ENCODE measurements around the gene ACSBG1.
A peak's percentile ranks its signal among the peaks of the same experiment; 100 is the strongest.
"Not testable (repeated sequence)": the region's sequence is repeated elsewhere in the genome, so short reads cannot be mapped to it uniquely, and the experiment has no call there.

ACSBG1 gene

DNA sequence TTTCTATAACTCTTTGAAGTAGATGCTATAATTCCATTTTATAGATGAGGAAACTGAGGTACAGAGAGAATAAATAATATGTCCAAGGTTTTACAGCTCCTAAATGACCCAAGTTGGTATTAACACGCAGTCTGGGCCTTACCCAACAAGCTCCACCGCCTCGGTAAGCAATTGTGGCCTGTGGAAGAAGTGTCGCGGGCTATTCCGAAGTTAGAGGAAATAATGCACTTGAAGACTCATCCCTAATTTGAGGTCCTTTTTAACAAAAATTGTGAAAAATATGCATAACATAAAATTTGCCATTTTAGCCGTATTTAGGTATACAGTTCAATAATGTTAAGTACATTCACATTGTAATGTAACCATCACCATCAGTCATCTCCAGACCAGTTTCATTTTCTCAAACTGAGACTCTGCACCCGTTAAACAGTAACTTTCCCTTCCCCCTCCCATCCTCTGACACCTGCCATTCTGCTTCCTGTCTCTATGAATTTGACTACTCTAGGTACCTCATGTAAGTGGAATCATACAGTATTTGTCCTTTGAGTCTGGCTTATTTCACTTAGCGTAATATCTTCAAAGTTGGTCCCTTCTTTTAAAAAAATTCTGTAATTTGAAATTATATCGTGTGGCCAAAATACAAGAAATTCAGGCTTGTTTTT lies 67.0 kb downstream of the ACSBG1 start:
- DNase-seq (ENCODE audit: low spot score) = no peak

GRCh38 chr15:78164010-78164409 lies 70.4 kb downstream of the ACSBG1 start:
- no peak for DNase-seq (ENCODE audit: low spot score)

GRCh38 chr15:78162038-78162437 lies 72.3 kb downstream of the ACSBG1 start:
- DNase-seq (ENCODE audit: low spot score) = no peak

- no peak for DNase-seq (ENCODE audit: low spot score)
Observed at GRCh38 chr15:78159395-78159794, 75.0 kb downstream of the ACSBG1 start.

GRCh38 chr15:78157203-78157602 lies 77.2 kb downstream of the ACSBG1 start:
- DNase-seq (ENCODE audit: low spot score) = no peak

- no peak for DNase-seq (ENCODE audit: low spot score)
Observed at GRCh38 chr15:78156653-78157052, 77.7 kb downstream of the ACSBG1 start.

- DNase-seq (ENCODE audit: low spot score) = no peak
Observed at GRCh38 chr15:78155355-78155939, 78.9 kb downstream of the ACSBG1 start.

DNA sequence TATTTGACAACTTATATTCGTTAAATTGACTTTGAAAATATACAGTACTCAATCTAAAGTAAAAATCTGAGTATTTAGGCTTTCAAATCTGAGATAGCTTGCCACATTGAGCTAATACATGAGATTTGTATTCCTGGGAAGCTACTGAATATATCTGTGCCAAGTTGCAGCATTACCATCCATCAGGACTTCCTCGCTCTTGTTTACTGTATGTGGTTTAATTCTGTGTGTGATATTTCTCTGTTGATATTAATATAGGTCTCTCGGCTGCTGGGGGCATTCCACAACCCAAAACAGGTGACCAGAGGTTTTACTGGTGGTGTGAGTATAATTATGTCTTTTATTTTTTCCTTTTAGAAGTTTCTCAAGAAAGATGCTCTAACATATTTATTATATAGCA lies 79.4 kb downstream of the ACSBG1 start:
- no peak for DNase-seq (ENCODE audit: low spot score)

DNA sequence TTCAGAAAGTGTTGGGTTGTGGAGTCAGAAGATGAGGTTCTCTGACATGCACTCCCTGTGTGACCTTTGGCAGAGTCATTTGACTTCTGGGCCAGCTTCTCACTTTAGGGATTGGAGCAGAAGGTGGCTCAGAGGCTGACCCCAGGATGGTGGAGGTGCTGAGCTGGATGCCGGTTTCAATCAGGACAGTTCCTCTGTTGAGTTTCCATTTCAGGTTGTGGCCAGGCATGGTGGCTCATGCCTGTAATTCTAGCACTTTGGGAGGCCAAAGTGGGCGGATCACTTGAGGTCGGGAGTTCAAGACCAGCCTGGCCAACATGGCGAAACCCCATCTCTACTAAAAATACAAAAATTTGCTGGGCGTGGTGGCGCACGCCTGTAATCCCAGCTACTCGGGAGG lies 83.3 kb downstream of the ACSBG1 start:
- DNase-seq (ENCODE audit: low spot score) = not testable (repeated sequence)

DNA sequence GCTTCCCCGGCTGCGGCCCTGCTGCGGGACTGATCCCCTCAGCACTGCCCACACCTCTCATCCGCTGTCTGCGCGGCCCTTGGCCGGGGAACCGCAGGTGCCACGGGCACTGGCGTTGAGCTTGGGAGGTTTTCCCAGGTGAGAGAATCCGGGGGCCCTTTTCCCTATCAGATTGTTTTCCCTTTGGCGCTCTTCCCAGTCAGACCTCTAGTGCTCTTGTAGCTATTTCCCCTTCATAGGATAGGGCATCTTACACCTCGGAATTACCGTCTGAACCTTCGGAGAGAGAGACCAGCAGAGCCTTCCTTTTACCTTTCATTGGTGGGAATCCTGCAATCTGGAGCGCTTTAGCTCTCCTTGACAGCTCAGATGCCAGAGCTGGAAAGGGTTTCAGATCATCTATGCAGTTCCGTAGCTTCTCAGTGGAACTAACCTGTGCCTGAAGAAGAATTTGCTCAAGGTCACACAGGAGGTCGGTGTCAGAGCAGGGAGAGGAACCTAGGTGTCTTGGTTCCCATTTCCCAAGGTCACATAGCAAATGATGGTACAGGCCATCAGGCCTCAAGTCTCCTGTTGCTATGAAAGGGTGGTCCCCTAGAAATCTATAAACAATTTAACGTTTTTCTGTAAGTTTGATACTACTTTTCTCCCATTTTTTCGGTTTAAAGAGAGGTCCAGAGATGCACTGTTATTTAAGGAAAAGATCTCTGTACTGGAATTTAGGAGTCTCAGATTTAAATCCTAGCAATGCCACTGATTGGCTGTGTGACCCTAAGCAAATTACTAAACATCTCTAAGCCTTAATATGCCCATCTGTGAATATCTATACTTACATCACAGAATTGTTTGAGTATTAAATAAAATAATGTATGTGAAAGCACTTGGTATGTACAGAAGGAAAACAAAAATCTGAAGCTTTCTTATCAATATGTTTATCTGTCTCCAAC lies 84.3 kb downstream of the ACSBG1 start:
- peak; percentile 14 for DNase-seq (ENCODE audit: low spot score)

GRCh38 chr15:78149068-78149804 lies 85.1 kb downstream of the ACSBG1 start, which contains the start of gene IDH3A:
IDH3A (plus strand) TSS chr15:78149362; CDS start chr15:78149404, 42 bp downstream.
- peak; percentile 99 for DNase-seq (ENCODE audit: low spot score)

GRCh38 chr15:78148392-78149067 lies 85.8 kb downstream of the ACSBG1 start:
- DNase-seq (ENCODE audit: low spot score) = no peak

DNA sequence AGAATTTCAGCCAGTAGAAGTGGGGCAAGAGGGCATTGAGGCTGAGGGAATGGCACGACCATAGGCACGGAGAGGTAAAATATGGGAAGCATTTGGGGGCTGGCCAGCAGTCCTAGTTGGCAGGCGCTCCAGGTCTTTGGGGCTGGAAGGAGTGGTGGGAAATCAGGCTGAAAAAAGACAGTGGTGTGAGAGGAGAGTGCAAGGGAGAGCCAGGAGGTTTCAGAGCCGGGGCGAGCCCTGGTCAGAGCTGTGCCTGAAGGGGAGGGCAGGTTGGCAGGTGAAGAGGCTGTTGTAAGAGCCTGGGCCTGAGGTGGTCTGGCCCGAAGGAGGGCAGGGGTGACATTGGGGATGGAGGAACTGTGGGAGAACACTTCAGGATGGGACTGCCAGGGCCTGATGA lies 86.8 kb downstream of the ACSBG1 start:
- DNase-seq (ENCODE audit: low spot score) = no peak

- DNase-seq (ENCODE audit: low spot score) = no peak
Observed at GRCh38 chr15:78146425-78147154, 87.8 kb downstream of the ACSBG1 start.

DNA sequence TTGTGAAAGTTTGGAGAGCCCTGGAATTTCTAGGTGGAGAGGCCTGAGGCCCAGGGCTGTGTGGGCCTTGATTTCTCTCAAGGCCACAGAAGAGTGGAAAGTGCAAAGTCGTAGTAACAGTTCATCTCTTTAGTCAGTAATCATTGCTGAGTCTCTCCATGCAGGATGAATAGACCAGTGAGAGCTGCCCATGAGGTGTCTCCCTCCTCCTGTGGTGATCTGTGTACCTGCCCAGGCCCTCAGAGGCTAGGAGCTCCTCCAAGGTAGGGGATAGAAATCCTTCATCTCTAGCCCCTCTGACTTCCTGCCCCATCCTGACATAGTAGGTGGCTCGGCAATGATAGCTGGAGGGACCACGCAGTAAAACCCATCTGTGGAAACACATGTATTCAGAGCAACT lies 92.0 kb downstream of the ACSBG1 start:
- DNase-seq (ENCODE audit: low spot score) = no peak

GRCh38 chr15:78140292-78140691 lies 94.1 kb downstream of the ACSBG1 start:
- DNase-seq (ENCODE audit: low spot score) = no peak

DNA sequence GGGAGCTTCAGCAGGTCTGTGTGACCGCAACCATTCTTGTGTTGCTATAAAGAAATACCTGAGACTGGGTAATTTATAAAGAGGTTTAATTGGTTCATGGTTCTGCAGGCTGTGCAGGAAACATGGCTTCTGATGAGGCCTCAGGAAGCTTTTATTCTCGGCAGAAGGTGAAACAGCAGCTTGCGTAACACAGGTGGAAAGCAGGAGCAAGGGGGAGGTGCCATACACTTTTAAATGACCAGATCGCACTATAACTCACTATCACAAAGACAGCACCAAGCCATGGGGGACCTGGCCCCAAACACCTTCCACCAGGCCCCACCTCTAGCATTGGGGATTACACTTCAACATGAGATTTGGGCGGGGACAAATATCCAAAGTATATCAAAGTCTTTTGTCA lies 94.8 kb downstream of the ACSBG1 start:
- DNase-seq (ENCODE audit: low spot score) = no peak

DNA sequence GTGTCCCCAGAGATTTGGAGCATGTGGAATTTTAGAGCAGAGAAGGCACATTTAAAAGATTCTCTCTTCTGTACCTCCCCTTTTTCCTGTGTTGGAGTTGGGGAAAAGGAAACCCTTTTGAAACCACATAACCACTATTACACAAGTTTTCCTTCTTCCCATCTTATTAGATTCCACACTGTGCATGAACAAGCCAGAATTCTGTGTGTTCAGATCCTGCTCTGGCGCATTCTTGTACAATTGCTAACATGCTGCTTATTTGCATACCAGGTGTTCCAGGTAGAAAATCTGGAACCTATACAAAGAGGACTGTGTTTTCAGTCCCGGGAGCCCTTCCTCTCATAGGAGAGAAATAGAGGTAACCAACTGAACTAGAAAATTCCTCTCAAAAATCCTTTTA lies 100.6 kb downstream of the ACSBG1 start:
- DNase-seq (ENCODE audit: low spot score) = no peak

GRCh38 chr15:78131295-78132061 lies 102.9 kb downstream of the ACSBG1 start, which contains the start of gene CIB2:
CIB2 (minus strand) TSS chr15:78131445; CDS start chr15:78131215, 230 bp downstream.
- DNase-seq (ENCODE audit: low spot score) = peak; percentile 63
